ENCODE measurements around the gene SH2B2.

GRCh38 chr7:102255916-102256315, 30.8 kb upstream of the SH2B2 start:
- TF ChIP-seq CTCF (IDR thresholded peaks at IDR 0.05): no peak
- TF ChIP-seq POLR2AphosphoS5 (IDR thresholded peaks at IDR 0.05; ENCODE audit: insufficient read depth in 1 of 2, low read depth in 1 of 2): no peak
- TF ChIP-seq POLR2A (IDR thresholded peaks at IDR 0.05): no peak
